ENCODE results near the gene GAA. TPM values are rescaled to one million over a fixed set of nuclear protein-coding genes. Genes with fewer than 3 reads are reported as not detected.
A peak's percentile ranks its signal among the peaks of the same experiment; 100 is the strongest.

The GAA gene
- total and polyA plus RNA-seq, 5 experiments from 2014 or later = 7.9 to 51.3 (median 13.0) TPM

DNA sequence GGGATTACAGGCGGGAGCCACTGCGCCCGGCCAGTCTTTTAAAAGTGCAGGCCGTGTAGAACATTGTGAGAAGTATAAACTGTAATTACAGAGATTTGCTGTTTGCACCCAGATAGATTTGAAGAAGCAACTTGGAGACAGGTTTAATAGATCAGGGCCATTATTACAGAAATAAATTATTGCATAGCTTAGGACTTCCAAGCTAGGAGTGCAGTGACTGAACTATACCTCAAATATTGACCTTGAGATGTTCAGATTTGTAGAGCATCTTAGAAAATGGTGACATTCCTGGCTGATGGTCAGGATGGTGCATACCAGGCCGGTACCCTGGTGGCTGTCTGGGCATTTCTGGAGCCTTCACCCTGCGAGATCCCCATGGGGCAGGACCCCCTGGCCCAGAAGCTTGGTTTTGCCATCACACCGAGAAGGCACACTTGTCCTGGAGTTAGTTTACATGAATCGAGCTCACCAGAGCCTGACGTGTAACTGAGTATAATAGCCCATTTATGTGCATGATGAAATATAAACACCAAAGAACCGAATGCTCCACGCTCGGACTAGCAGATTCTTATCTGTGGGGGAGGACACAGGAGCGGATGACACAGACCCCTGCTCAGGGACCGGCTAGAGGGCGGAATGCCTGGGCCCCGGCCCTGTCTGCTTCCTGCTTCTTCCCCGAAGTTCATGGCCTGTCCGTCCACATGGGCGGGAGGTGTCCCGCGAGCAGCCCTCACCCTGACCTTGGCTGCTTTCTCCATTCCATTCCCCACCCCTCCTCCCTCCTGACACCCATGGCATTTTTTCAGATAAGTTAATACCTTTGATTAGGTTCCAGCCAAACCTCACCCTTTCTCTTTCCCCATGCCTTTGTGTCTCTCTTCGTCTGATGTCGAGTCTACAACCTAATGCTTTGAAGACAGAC lies 32.8 kb upstream of the GAA start:
- Mint-ChIP-seq H3K27me3 (no peaks in the 10 kb centered on the region), H3K27ac (peak overlapping the region in 1 of 10 donors; percentile 80), H3K4me1 (peaks cover 3 to 14% (median 5%) of the 10 kb centered on the region in 4 donors), H3K36me3 (no peaks in the 10 kb centered on the region), H3K4me3 (no peak overlapping the region), H3K9me3 (no peaks in the 10 kb centered on the region)
- DNase-seq (no peak), ATAC-seq (no peak)
- POLR2A ChIA-PET = no interaction called here

- no peaks in the 10 kb centered on the region for H3K27me3 Mint-ChIP-seq
- no peaks in the 10 kb centered on the region for H3K36me3 Mint-ChIP-seq
- ATAC-seq = no peak
- no peak for DNase-seq
- peaks cover 3 to 14% (median 5%) of the 10 kb centered on the region in 4 donors for H3K4me1 Mint-ChIP-seq
- H3K4me3 Mint-ChIP-seq = no peak overlapping the region
- peak overlapping the region in 1 of 10 donors; percentile 43 for H3K27ac Mint-ChIP-seq
- no peaks in the 10 kb centered on the region for H3K9me3 Mint-ChIP-seq
- POLR2A ChIA-PET = no interaction called here
These were observed 30.8 kb upstream of the GAA start for GRCh38 chr17:80070375-80071115.

GRCh38 chr17:80071116-80071841 lies 30.1 kb upstream of the GAA start:
- ATAC-seq (peak in 1 of 2 donors; percentile 20), DNase-seq (no peak)
- H3K9me3 Mint-ChIP-seq = no peaks in the 10 kb centered on the region
- peak overlapping the region in 1 of 10 donors; percentile 20 for H3K27ac Mint-ChIP-seq
- POLR2A ChIA-PET = no interaction called here
- H3K4me1 Mint-ChIP-seq = peaks cover 3 to 14% (median 5%) of the 10 kb centered on the region in 4 donors
- no peak overlapping the region for H3K4me3 Mint-ChIP-seq
- H3K27me3 Mint-ChIP-seq = peaks cover 0 to 3% (median 0%) of the 10 kb centered on the region in 5 donors
- H3K36me3 Mint-ChIP-seq = no peaks in the 10 kb centered on the region

DNA sequence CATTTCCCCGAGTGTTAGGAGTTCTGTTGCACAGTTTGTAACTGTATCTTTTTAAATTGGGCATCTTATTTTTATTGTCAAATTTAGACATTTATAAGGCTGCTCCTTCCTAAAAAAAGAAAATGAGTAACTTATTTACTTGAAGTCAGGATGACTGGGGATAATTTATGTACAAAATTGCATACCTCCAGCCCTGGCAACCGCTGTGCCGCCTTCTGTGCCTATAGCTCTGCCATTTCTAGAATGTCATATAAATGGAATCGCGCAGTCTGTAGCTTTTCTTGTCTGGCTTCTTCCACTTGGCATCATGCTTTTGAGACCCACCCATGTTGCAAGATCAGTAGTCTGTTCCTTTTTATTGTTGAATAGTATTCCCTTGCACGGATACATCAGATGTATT lies 29.0 kb upstream of the GAA start:
- no peaks in the 10 kb centered on the region for H3K36me3 Mint-ChIP-seq
- H3K27ac Mint-ChIP-seq = no peak overlapping the region
- DNase-seq (no peak), ATAC-seq (no peak)
- H3K4me3 Mint-ChIP-seq = no peak overlapping the region
- peaks cover 0 to 3% (median 0%) of the 10 kb centered on the region in 5 donors for H3K27me3 Mint-ChIP-seq
- H3K9me3 Mint-ChIP-seq = no peaks in the 10 kb centered on the region
- H3K4me1 Mint-ChIP-seq = peaks cover 3 to 14% (median 5%) of the 10 kb centered on the region in 4 donors
- POLR2A ChIA-PET = interaction anchor here (0.5 kb wide), 1 partner anchor 22 kb away, joined by 3 read pairs; no protein-coding TSS in a partner anchor

DNA sequence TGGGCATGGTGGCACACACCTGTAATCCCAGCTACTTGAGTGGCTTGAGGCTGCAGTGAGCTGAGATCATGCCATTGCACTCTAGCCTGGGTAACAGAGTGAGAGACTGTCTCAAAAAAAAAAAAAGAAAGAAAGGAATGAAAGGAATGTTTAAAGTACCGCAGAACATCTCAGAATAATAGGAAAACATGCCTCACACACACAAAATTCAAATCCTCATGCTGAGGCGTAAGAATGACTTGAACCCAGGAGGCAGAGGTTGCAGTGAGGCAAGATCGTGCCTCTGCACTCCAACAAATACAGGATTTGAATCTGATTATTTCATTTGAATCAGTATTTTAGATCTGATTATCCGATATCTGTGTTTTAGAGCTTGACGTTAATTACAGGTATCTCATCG lies 21.3 kb upstream of the GAA start:
- Mint-ChIP-seq H3K4me3 (no peak overlapping the region), H3K9me3 (no peaks in the 10 kb centered on the region), H3K27me3 (peaks cover 0 to 6% (median 0%) of the 10 kb centered on the region in 5 donors), H3K4me1 (peaks cover 2 to 7% (median 3%) of the 10 kb centered on the region in 4 donors), H3K36me3 (no peaks in the 10 kb centered on the region), H3K27ac (no peak overlapping the region)
- POLR2A ChIA-PET = no interaction called here
- DNase-seq = no peak
- no peak for ATAC-seq

- no peaks in the 10 kb centered on the region for H3K36me3 Mint-ChIP-seq
- ATAC-seq (no peak), DNase-seq (no peak)
- H3K4me3 Mint-ChIP-seq = no peak overlapping the region
- no peaks in the 10 kb centered on the region for H3K9me3 Mint-ChIP-seq
- peaks cover 2 to 7% (median 3%) of the 10 kb centered on the region in 4 donors for H3K4me1 Mint-ChIP-seq
- no peak overlapping the region for H3K27ac Mint-ChIP-seq
- H3K27me3 Mint-ChIP-seq = peaks cover 0 to 6% (median 0%) of the 10 kb centered on the region in 5 donors
- POLR2A ChIA-PET = no interaction called here
These were observed 19.8 kb upstream of the GAA start for GRCh38 chr17:80081596-80081995.

- Mint-ChIP-seq H3K4me3 (peak overlapping the region in 1 of 10 donors; percentile 0), H3K9me3 (no peaks in the 10 kb centered on the region), H3K4me1 (peaks cover 2 to 7% (median 3%) of the 10 kb centered on the region in 4 donors), H3K36me3 (no peaks in the 10 kb centered on the region), H3K27me3 (peaks cover 0 to 6% (median 0%) of the 10 kb centered on the region in 5 donors), H3K27ac (peak overlapping the region in 4 of 10 donors; percentile 34 to 79 (median 64))
- POLR2A ChIA-PET = interaction anchor here (1.2 to 1.4 kb wide), 2 partner anchors 19 to 63 kb away, joined by 3 to 4 read pairs; partner anchors contain the start of gene GAA
- DNase-seq = peak; percentile 33 to 75 (median 54)
- ATAC-seq = peak; percentile 51 to 63
These were observed 18.8 kb upstream of the GAA start for GRCh38 chr17:80082403-80083135.

- no peak for ATAC-seq
- Mint-ChIP-seq H3K27me3 (peaks cover 0 to 9% (median 0%) of the 10 kb centered on the region in 5 donors), H3K4me1 (peaks cover 2 to 7% (median 3%) of the 10 kb centered on the region in 4 donors), H3K9me3 (no peaks in the 10 kb centered on the region), H3K4me3 (no peak overlapping the region), H3K27ac (peak overlapping the region in 1 of 10 donors; percentile 79), H3K36me3 (no peaks in the 10 kb centered on the region)
- no peak for DNase-seq
- POLR2A ChIA-PET = interaction anchor here (1.2 to 1.4 kb wide), 2 partner anchors 18 to 63 kb away, joined by 3 to 4 read pairs; partner anchors contain the start of gene GAA
These were observed 18.2 kb upstream of the GAA start for GRCh38 chr17:80083136-80083661.

DNA sequence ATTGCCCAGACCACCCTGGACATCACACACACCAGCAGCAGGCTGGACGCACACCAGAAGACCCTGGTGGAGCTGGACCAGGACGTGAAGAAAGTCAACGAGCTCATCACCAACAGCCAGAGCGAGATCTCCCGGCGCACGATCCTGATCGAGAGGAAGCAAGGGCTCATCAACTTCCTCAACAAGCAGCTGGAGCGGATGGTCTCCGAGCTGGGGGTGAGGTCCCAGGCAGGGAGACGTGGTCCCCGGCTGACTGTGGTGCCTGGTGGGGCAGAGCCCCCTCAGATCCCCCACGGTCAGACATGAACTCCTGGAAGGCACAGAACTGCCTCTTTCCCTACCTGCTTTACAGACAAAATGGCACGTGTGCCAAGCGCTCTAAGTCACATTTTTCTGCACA lies 16.6 kb upstream of the GAA start:
- Mint-ChIP-seq H3K4me1 (peaks cover 2 to 7% (median 3%) of the 10 kb centered on the region in 4 donors), H3K27ac (no peak overlapping the region), H3K4me3 (no peak overlapping the region), H3K9me3 (no peaks in the 10 kb centered on the region), H3K27me3 (peaks cover 0 to 6% (median 0%) of the 10 kb centered on the region in 5 donors), H3K36me3 (no peaks in the 10 kb centered on the region)
- POLR2A ChIA-PET = no interaction called here
- ATAC-seq = no peak
- no peak for DNase-seq

DNA sequence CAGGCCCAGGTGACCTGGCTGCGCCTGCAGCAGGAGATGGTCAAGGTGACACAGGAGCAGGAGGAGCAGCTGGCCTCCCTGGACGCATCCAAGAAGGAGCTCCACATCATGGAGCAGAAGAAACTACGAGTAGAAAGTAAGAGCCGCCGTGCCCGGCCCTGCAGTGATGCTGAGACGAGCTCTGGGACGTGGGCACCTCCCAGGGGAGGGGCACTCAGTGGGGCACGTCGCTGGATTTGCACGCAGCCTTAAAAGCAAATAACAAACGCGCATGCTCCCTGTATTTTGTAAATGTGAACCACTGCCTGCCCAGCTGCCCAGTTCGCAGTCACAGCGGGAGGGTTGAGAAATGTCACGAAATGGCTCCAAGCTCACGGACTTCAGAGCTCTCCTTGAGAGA lies 15.3 kb upstream of the GAA start:
- Mint-ChIP-seq H3K36me3 (no peaks in the 10 kb centered on the region), H3K27me3 (peaks cover 0 to 6% (median 0%) of the 10 kb centered on the region in 5 donors)

GRCh38 chr17:80086616-80087015 lies 14.8 kb upstream of the GAA start:
- Mint-ChIP-seq H3K27me3 (peaks cover 0 to 6% (median 0%) of the 10 kb centered on the region in 5 donors), H3K4me3 (no peak overlapping the region), H3K36me3 (no peaks in the 10 kb centered on the region), H3K27ac (no peak overlapping the region), H3K9me3 (no peaks in the 10 kb centered on the region), H3K4me1 (peaks cover 2 to 7% (median 3%) of the 10 kb centered on the region in 4 donors)
- peak in 1 of 10 donors; percentile 51 for DNase-seq
- ATAC-seq = no peak
- POLR2A ChIA-PET = no interaction called here

More for the DNA sequence above, 15.3 kb upstream of the GAA start:
- DNase-seq (no peak), ATAC-seq (no peak)
- H3K4me3 Mint-ChIP-seq = no peak overlapping the region
- H3K4me1 Mint-ChIP-seq = peaks cover 2 to 7% (median 3%) of the 10 kb centered on the region in 4 donors
- no peak overlapping the region for H3K27ac Mint-ChIP-seq
- H3K9me3 Mint-ChIP-seq = no peaks in the 10 kb centered on the region
- POLR2A ChIA-PET = interaction anchor here (0.8 kb wide), 1 partner anchor 16 kb away, joined by 4 read pairs; the partner anchor contains the start of gene GAA
